ENCODE results near the gene CDH24.

The CDH24 gene

DNA sequence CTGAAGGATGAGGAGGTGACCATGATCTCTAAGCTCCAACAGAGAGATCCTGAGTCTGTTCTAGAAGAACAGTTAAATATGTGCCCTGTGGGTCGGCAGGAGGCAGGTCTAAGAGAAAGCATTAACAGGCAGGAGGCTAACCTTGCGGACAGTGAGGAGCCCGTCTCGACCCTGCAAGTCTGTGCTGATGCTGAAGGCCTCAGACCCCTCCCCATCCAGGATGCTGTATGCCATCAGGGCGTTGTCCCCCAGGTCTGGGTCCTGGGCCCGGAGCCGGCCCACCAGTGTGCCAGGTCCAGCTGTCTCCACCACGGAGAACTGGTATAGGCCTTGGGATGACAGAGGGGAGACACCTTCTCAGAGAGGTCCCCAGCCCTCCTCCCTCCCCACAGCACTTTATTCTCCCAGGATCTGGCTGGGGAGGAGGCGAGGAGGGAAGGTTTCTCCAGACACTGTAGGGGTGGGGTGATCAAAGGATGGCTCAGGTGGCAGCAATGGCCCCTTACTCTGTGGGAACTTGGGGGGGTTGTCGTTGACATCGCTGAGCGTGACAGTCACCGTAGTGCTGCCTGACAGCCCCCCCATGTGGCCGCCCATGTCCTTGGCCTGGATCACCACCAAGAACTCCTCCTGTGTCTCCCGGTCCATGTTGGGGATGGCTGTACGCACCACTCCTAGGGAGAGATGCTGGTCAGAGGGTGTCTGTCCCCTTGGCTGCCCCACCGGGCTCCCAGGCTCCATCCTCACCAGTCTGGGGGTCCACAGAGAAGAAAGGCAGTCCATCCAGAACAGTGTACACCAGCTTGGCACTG lies 3.1 kb downstream of the CDH24 start:
- peak overlapping the region; percentile 23 for H3K27ac ChIP-seq
- ChIA-PET POLR2A (ENCODE audit: low non-redundant PET) (no interaction called here), CTCF (interaction anchor here (0.6 to 1.6 kb wide), 4 partner anchors 15 to 1837 kb away, joined by 3 to 5 read pairs (median 4); no protein-coding TSS in a partner anchor)
- TF ChIP-seq, protein P1, sequence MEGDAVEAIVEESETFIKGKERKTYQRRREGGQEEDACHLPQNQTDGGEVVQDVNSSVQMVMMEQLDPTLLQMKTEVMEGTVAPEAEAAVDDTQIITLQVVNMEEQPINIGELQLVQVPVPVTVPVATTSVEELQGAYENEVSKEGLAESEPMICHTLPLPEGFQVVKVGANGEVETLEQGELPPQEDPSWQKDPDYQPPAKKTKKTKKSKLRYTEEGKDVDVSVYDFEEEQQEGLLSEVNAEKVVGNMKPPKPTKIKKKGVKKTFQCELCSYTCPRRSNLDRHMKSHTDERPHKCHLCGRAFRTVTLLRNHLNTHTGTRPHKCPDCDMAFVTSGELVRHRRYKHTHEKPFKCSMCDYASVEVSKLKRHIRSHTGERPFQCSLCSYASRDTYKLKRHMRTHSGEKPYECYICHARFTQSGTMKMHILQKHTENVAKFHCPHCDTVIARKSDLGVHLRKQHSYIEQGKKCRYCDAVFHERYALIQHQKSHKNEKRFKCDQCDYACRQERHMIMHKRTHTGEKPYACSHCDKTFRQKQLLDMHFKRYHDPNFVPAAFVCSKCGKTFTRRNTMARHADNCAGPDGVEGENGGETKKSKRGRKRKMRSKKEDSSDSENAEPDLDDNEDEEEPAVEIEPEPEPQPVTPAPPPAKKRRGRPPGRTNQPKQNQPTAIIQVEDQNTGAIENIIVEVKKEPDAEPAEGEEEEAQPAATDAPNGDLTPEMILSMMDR (conservative IDR thresholded peaks at IDR 0.05; ENCODE audit: low read depth): no peak
- DNase-seq (ENCODE audit: low spot score): no peak

DNA sequence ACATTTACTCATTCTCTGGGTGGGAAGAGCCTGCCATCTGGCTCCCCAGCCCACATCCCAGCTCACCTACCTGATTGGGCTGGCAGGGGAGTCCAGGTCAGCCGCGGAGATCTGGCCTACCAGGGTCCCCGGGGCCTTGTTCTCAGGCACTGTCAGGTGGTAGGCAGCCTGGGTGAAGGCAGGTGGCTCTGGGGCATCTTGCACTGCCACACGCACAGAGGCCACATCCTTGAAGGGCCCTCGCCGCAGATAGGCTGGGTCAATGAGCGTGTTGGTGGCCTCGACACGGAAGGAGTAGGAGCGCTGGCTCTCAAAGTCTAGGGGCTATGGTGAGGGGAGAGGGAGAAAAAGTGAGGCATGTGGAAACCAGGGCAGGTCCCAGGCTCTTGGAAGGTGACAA lies 3.9 kb downstream of the CDH24 start:
- ChIA-PET CTCF (interaction anchor here (0.6 kb wide), 1 partner anchor 1836 kb away, joined by 3 read pairs; no protein-coding TSS in a partner anchor), POLR2A (ENCODE audit: low non-redundant PET) (no interaction called here)
- no peak for DNase-seq (ENCODE audit: low spot score)
- peak overlapping the region; percentile 23 for H3K27ac ChIP-seq
- TF ChIP-seq, protein P1 (conservative IDR thresholded peaks at IDR 0.05; ENCODE audit: low read depth): no peak

DNA sequence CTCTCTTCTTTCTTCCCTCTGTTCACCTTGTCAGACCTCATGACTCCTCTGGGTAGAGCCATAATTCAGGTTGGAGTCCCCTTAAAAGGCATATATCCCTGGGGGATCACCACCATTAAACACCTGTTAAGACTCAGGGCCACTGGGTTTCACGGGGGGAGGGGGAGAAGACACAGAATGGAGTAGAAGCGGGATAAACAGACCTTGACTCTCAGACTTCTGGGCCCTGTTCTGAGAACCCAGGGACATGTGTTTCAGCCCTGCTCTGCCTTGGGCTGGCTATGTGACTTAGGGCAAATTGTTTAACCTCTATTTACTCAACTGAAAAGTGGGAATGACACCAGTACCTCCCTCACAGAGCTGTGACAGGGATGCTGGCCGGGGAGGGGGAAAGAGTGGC lies 4.6 kb downstream of the CDH24 start:
- TF ChIP-seq, protein P1 (conservative IDR thresholded peaks at IDR 0.05; ENCODE audit: low read depth): no peak
- H3K27ac ChIP-seq: peak overlapping the region; percentile 46
- CTCF ChIA-PET: interaction anchor here (1.1 kb wide), 1 partner anchor 88 kb away, joined by 3 read pairs; no protein-coding TSS in a partner anchor
- POLR2A ChIA-PET (ENCODE audit: low non-redundant PET): no interaction called here
- DNase-seq (ENCODE audit: low spot score): no peak

DNA sequence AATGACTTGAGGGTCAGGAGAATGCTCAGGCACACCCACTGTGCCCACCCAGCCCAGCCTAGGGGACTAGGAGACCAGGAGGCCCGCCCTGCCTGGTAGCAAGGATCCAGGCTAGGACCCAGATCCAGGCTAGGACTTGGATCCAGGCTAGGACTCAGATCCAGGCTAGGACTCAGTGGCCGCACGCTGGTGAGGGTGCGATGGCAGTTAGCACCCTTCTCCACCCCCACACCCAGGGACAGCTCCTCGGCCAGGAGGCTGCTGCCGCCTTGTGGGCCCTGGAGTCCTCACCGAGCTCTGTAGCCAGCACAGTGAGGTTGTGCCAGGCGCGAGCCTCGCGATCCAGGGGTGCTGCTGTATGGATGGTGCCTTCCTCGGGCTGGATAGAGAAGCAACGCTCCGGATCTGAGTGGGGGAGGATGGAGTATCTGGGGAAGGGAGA lies 5.1 kb downstream of the CDH24 start:
- peak overlapping the region; percentile 46 for H3K27ac ChIP-seq
- no peak for DNase-seq (ENCODE audit: low spot score)
- POLR2A ChIA-PET (ENCODE audit: low non-redundant PET): no interaction called here

DNA sequence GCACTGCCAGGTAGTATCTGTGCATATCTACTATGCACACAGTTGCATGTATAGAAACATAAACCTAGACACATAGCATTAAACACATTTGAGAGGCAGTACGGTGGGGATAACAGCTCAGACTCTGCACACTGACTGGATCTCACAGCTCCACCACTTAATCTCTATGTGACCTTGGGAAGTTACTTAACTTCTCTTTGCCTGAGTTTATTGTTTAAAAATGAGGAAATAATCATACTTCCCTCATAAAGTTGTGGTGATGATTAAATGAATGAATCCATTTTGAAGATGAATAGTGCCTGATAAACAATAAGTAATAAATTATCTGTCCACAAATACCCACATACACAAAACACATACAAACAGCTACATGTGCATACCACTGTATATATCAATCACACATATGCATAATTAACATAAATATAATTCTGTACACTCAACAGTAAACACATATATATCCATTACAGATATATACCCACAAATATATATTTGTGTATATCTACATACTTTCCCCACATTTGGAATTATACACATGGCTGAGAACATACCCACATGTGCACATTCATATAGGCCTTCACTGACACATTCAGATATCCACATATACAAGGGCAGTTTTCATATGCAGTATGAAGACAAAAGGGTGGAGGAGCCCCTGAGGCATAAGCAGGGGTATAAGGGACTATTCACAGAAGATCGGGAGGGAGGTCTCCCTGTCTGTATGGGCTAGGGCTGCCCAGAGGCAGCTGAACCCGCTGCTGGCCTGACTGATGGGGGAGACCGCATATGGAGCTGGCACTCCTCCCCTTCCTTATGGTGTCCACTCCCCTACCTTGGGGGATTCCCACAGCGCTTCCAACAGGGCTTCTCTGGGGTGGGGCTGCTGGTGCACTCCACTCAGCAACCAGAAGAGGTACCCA lies 5.9 kb downstream of the CDH24 start:
- peak overlapping the region; percentile 46 for H3K27ac ChIP-seq
- TF ChIP-seq, protein P1 (conservative IDR thresholded peaks at IDR 0.05; ENCODE audit: low read depth): no peak
- ChIA-PET CTCF (interaction anchor here (0.7 to 1.1 kb wide), 3 partner anchors 69 to 87 kb away, joined by 3 read pairs; no protein-coding TSS in a partner anchor), POLR2A (ENCODE audit: low non-redundant PET) (no interaction called here)
- DNase-seq (ENCODE audit: low spot score): no peak

More for the DNA sequence above, 5.1 kb downstream of the CDH24 start:
- CTCF ChIA-PET: interaction anchor here (1.1 kb wide), 1 partner anchor 87 kb away, joined by 3 read pairs; no protein-coding TSS in a partner anchor
- TF ChIP-seq, protein P1 (conservative IDR thresholded peaks at IDR 0.05; ENCODE audit: low read depth): no peak

DNA sequence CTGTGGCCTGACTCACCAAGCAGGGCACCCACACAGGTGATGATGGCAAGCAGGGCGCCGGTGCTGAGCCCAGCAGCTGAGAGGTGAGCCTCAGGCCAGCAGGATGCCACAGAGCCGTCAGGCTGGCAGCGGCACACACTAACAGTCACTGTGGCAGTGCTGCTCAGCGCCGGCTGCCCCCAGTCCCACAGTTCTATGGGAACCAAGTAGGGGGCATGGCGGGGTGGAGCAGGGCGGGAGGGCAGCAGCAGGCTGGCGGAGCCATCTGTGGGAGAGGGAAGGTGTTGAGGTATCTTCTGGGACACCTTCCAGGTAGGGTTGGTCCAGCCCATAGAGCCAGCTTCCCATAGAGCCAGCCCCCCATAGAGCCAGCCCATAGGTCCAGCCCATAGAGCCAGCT lies 8.3 kb downstream of the CDH24 start:
- H3K27ac ChIP-seq: no peak overlapping the region
- DNase-seq (ENCODE audit: low spot score): no peak
- POLR2A ChIA-PET (ENCODE audit: low non-redundant PET): interaction anchor here (0.6 kb wide), 1 partner anchor 23 kb away, joined by 3 read pairs; no protein-coding TSS in a partner anchor
- CTCF ChIA-PET: interaction anchor here (1.7 kb wide), 1 partner anchor 9 kb away, joined by 6 read pairs; the partner anchor contains the start of gene CDH24
- TF ChIP-seq, protein P1 (conservative IDR thresholded peaks at IDR 0.05; ENCODE audit: low read depth): no peak
